Measurements from ENCODE around the gene DMWD.

DMWD gene

DNA sequence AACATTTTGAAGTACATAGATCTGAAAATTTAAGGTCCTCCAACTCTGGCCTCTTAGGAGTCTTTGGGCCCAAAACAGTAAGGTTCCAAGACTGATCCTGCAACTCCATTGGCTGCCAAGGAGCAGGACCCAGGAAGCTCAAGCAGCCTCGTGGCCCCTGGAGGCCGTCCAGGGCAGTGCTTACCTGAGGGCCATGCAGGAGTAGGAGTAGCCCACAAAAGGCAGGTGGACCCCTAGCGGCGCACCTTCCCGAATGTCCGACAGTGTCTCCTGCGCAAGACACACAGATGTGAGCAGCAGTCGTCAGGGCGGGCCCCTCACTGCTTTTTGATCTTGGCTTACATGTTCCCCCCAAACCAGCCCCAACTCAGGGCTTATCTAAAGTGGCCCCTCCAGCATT, 17.9 kb downstream of the DMWD start:
- DNase-seq (ENCODE audit: insufficient read length, low spot score) (no peak), FAIRE-seq (no peak)
- TF ChIP-seq, protein P1, sequence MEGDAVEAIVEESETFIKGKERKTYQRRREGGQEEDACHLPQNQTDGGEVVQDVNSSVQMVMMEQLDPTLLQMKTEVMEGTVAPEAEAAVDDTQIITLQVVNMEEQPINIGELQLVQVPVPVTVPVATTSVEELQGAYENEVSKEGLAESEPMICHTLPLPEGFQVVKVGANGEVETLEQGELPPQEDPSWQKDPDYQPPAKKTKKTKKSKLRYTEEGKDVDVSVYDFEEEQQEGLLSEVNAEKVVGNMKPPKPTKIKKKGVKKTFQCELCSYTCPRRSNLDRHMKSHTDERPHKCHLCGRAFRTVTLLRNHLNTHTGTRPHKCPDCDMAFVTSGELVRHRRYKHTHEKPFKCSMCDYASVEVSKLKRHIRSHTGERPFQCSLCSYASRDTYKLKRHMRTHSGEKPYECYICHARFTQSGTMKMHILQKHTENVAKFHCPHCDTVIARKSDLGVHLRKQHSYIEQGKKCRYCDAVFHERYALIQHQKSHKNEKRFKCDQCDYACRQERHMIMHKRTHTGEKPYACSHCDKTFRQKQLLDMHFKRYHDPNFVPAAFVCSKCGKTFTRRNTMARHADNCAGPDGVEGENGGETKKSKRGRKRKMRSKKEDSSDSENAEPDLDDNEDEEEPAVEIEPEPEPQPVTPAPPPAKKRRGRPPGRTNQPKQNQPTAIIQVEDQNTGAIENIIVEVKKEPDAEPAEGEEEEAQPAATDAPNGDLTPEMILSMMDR (IDR thresholded peaks at IDR 0.05; ENCODE audit: insufficient read depth, missing control alignments): no peak

DNA sequence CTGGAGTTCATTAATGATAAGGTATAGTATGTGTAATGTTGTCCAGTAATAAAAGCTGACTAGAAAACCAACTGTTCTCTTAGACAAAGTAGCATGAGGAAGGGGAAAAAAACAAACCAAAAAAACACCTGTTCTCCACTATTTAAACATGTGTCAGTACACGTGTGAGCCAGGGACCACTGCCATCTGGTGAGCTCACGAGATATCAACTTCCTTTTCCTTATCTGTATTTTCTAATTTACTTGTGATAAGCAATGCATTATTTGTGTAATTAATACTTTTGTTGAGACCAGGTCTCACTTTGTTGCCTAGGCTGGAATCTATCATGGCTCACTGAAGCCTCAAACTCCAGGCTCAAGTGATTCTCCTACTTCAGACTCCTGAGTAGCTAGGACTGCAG, 19.3 kb downstream of the DMWD start:
- FAIRE-seq: no peak
- no peak for DNase-seq (ENCODE audit: insufficient read length, low spot score)
- TF ChIP-seq, protein P1 (IDR thresholded peaks at IDR 0.05; ENCODE audit: insufficient read depth, missing control alignments): no peak

- FAIRE-seq: no peak
- DNase-seq (ENCODE audit: insufficient read length, low spot score): no peak
- TF ChIP-seq, protein P1 (IDR thresholded peaks at IDR 0.05; ENCODE audit: insufficient read depth, missing control alignments): no peak
Measured at GRCh38 chr19:45772912-45773311, 19.7 kb downstream of the DMWD start.

- TF ChIP-seq, protein P1 (IDR thresholded peaks at IDR 0.05; ENCODE audit: insufficient read depth, missing control alignments): no peak
- DNase-seq (ENCODE audit: insufficient read length, low spot score) (no peak), FAIRE-seq (no peak)
Measured at GRCh38 chr19:45772130-45772840, 20.4 kb downstream of the DMWD start.

GRCh38 chr19:45771311-45771933, 21.2 kb downstream of the DMWD start:
- no peak for DNase-seq (ENCODE audit: insufficient read length, low spot score)
- FAIRE-seq: no peak
- TF ChIP-seq, protein P1 (IDR thresholded peaks at IDR 0.05; ENCODE audit: insufficient read depth, missing control alignments): no peak

DNA sequence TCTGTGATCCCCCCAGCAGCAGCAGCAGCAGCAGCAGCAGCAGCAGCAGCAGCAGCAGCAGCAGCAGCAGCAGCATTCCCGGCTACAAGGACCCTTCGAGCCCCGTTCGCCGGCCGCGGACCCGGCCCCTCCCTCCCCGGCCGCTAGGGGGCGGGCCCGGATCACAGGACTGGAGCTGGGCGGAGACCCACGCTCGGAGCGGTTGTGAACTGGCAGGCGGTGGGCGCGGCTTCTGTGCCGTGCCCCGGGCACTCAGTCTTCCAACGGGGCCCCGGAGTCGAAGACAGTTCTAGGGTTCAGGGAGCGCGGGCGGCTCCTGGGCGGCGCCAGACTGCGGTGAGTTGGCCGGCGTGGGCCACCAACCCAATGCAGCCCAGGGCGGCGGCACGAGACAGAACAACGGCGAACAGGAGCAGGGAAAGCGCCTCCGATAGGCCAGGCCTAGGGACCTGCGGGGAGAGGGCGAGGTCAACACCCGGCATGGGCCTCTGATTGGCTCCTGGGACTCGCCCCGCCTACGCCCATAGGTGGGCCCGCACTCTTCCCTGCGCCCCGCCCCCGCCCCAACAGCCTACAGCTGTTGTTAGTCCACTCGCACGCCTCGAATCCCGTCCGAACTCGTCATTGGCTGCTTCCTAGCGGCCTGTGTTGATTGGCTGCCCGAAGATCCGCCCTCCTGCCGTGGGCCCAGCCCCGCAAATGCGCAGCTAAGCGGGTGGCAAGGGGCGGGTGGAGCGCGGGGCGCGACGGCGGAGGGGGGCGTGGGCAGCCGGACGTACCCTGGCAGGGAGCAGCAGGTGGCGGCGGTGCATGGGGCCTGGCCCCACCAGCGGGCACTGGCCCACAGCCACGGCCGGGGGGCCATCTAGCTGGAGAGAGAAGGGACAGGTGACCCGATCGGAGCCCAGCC, 22.2 kb downstream of the DMWD start:
- TF ChIP-seq, protein P1 (IDR thresholded peaks at IDR 0.05; ENCODE audit: insufficient read depth, missing control alignments): peak; percentile 65
- DNase-seq (ENCODE audit: insufficient read length, low spot score) (peak; percentile 98), FAIRE-seq (no peak)

All from D721Med (cell line).